ENCODE results near the gene PTPRD.

Gene PTPRD

DNA sequence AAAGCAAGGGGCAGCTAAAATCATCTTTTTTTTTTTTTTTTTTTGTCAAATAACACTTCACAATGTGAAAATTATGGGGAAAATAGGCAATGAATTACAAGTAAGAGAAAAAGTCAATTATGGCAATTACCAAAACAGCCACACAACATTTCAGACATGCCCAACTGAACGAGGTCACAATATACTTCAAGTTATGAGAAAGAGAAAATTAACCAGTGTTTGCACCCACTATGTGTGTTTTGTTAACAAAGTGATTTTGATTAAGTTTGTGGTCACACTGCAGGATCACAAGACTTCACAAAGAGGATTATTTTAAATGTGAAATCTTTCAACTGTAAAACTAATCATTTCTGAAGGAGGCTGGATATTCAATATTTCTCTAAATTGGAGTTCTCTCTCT lies 1780.4 kb downstream of the PTPRD start:
- H3K4me3 ChIP-seq (ENCODE audit: low read depth, low read length) = no peak overlapping the region
- no peak overlapping the region for H2BK120ac ChIP-seq (ENCODE audit: insufficient read depth, low read length, poor library complexity)
- no peaks in the 10 kb centered on the region for H3K79me2 ChIP-seq (ENCODE audit: control insufficient read depth, insufficient read depth, low read length, poor library complexity)
- H3K9ac ChIP-seq (ENCODE audit: low read length) = no peak overlapping the region
- no peak overlapping the region for H3K23ac ChIP-seq (ENCODE audit: low read length)
- H3K36me3 ChIP-seq (ENCODE audit: control insufficient read depth in 1 of 2, insufficient read depth in 2 of 2, low read length in 2 of 2) = peaks cover 0 to 5% of the 10 kb centered on the region in 2 experiments
- no peaks in the 10 kb centered on the region for H3K79me1 ChIP-seq (ENCODE audit: low read length)
- no peak overlapping the region for H4K8ac ChIP-seq (ENCODE audit: low read depth, low read length)
- H2BK5ac ChIP-seq (ENCODE audit: low read depth, low read length, poor library complexity) = no peak overlapping the region
- no peak overlapping the region for H3K4ac ChIP-seq (ENCODE audit: low read depth, low read length)
- no peak overlapping the region for H3K27ac ChIP-seq (ENCODE audit: low read depth, low read length)
- no peak overlapping the region for H4K12ac ChIP-seq (ENCODE audit: low read depth, low read length)
- no peaks in the 10 kb centered on the region for H3K27me3 ChIP-seq (ENCODE audit: insufficient read depth, low read length)
- no peaks in the 10 kb centered on the region for H3K9me3 ChIP-seq (ENCODE audit: insufficient read depth, low read depth, low read length)
- no CpG with 5 or more reads among the region's 1 CpG for WGBS (ENCODE audit: extremely low coverage, insufficient coverage, insufficient read length)
- no peak overlapping the region for H3K14ac ChIP-seq (ENCODE audit: low read length)
- H3K4me2 ChIP-seq (ENCODE audit: low read length) = no peak overlapping the region
- no peak overlapping the region for H4K91ac ChIP-seq (ENCODE audit: low read depth, low read length)
- no peak for DNase-seq
- no peak overlapping the region for H2AK5ac ChIP-seq (ENCODE audit: low read length)
- no peak overlapping the region for H2BK12ac ChIP-seq (ENCODE audit: low read length)
- no peak overlapping the region for H2AFZ ChIP-seq (ENCODE audit: insufficient read depth, low read length, poor library complexity)
- no peaks in the 10 kb centered on the region for H3K4me1 ChIP-seq (ENCODE audit: control insufficient read depth in 1 of 2, insufficient read depth in 2 of 2, low read length in 2 of 2)
- no peak overlapping the region for H3K18ac ChIP-seq (ENCODE audit: low read length)

- Histone ChIP-seq H3K4ac (ENCODE audit: low read depth, low read length) (no peak overlapping the region), H3K9ac (ENCODE audit: low read length) (no peak overlapping the region), H4K91ac (ENCODE audit: low read depth, low read length) (no peak overlapping the region), H2AFZ (ENCODE audit: insufficient read depth, low read length, poor library complexity) (no peak overlapping the region), H3K79me1 (ENCODE audit: low read length) (no peaks in the 10 kb centered on the region), H2BK5ac (ENCODE audit: low read depth, low read length, poor library complexity) (no peak overlapping the region), H3K4me3 (ENCODE audit: low read depth, low read length) (no peak overlapping the region), H3K23ac (ENCODE audit: low read length) (no peak overlapping the region), H3K27me3 (ENCODE audit: insufficient read depth, low read length) (no peaks in the 10 kb centered on the region), H4K8ac (ENCODE audit: low read depth, low read length) (no peak overlapping the region), H3K14ac (ENCODE audit: low read length) (no peak overlapping the region), H3K4me1 (ENCODE audit: control insufficient read depth in 1 of 2, insufficient read depth in 2 of 2, low read length in 2 of 2) (no peaks in the 10 kb centered on the region), H3K27ac (ENCODE audit: low read depth, low read length) (no peak overlapping the region), H2AK5ac (ENCODE audit: low read length) (no peak overlapping the region), H3K36me3 (ENCODE audit: control insufficient read depth in 1 of 2, insufficient read depth in 2 of 2, low read length in 2 of 2) (peaks cover 0 to 5% of the 10 kb centered on the region in 2 experiments), H3K79me2 (ENCODE audit: control insufficient read depth, insufficient read depth, low read length, poor library complexity) (no peaks in the 10 kb centered on the region), H3K4me2 (ENCODE audit: low read length) (no peak overlapping the region), H2BK120ac (ENCODE audit: insufficient read depth, low read length, poor library complexity) (no peak overlapping the region), H4K12ac (ENCODE audit: low read depth, low read length) (no peak overlapping the region), H2BK12ac (ENCODE audit: low read length) (no peak overlapping the region), H3K9me3 (ENCODE audit: insufficient read depth, low read depth, low read length) (no peaks in the 10 kb centered on the region), H3K18ac (ENCODE audit: low read length) (no peak overlapping the region)
- no peak for DNase-seq
- whole genome bisulfite sequencing (ENCODE audit: extremely low coverage, insufficient coverage, insufficient read length) = no CpG with 5 or more reads among the region's 2 CpGs
Observed at GRCh38 chr9:8831568-8831967, 1781.2 kb downstream of the PTPRD start.

- H3K4ac ChIP-seq (ENCODE audit: low read depth, low read length) = no peak overlapping the region
- no peak overlapping the region for H2AFZ ChIP-seq (ENCODE audit: insufficient read depth, low read length, poor library complexity)
- H3K9ac ChIP-seq (ENCODE audit: low read length) = no peak overlapping the region
- H3K23ac ChIP-seq (ENCODE audit: low read length) = no peak overlapping the region
- no peaks in the 10 kb centered on the region for H3K27me3 ChIP-seq (ENCODE audit: insufficient read depth, low read length)
- no peak overlapping the region for H3K4me3 ChIP-seq (ENCODE audit: low read depth, low read length)
- no peak overlapping the region for H3K4me2 ChIP-seq (ENCODE audit: low read length)
- H2BK120ac ChIP-seq (ENCODE audit: insufficient read depth, low read length, poor library complexity) = no peak overlapping the region
- no CpG with 5 or more reads among the region's 2 CpGs for WGBS (ENCODE audit: extremely low coverage, insufficient coverage, insufficient read length)
- peaks cover 5% of the 10 kb centered on the region for H3K79me1 ChIP-seq (ENCODE audit: low read length)
- peaks cover 2% of the 10 kb centered on the region for H3K9me3 ChIP-seq (ENCODE audit: insufficient read depth, low read depth, low read length)
- no peak overlapping the region for H4K12ac ChIP-seq (ENCODE audit: low read depth, low read length)
- no peak overlapping the region for H4K8ac ChIP-seq (ENCODE audit: low read depth, low read length)
- H2AK5ac ChIP-seq (ENCODE audit: low read length) = no peak overlapping the region
- no peak overlapping the region for H4K91ac ChIP-seq (ENCODE audit: low read depth, low read length)
- no peak for DNase-seq
- H2BK12ac ChIP-seq (ENCODE audit: low read length) = no peak overlapping the region
- H3K14ac ChIP-seq (ENCODE audit: low read length) = no peak overlapping the region
- H3K79me2 ChIP-seq (ENCODE audit: control insufficient read depth, insufficient read depth, low read length, poor library complexity) = no peaks in the 10 kb centered on the region
- H2BK5ac ChIP-seq (ENCODE audit: low read depth, low read length, poor library complexity) = no peak overlapping the region
- H3K18ac ChIP-seq (ENCODE audit: low read length) = no peak overlapping the region
- H3K4me1 ChIP-seq (ENCODE audit: control insufficient read depth in 1 of 2, insufficient read depth in 2 of 2, low read length in 2 of 2) = peaks cover 2 to 4% of the 10 kb centered on the region in 2 experiments
- H3K36me3 ChIP-seq (ENCODE audit: control insufficient read depth in 1 of 2, insufficient read depth in 2 of 2, low read length in 2 of 2) = no peaks in the 10 kb centered on the region
- H3K27ac ChIP-seq (ENCODE audit: low read depth, low read length) = no peak overlapping the region
Observed at GRCh38 chr9:8826281-8826680, 1786.5 kb downstream of the PTPRD start.

DNA sequence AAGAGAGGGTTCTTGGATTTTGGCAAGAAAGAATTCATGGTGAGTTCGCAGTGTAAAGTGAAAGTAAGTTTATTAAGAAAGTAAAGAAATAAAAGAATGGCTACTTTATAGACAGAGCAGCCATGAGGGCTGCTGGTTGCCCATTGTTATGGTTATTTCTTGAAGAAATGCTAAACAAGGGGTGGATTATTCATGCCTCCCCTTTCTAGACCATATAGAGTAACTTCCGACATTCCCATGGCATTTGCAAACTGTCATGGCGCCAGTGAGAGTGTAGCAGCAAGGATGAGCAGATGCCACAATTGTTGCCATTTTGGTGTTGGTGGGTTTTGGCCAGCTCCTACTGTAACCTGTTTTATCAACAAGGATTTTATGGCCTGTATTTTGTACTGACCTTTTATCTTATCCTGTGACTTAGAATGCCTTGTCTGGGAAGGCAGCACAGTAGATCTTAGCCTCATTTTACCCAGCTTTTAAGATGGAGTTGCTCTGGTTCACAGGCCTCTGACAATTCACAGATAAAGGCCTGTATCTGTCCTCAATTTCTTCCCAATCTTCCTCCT lies 1787.1 kb downstream of the PTPRD start:
- H4K8ac ChIP-seq (ENCODE audit: low read depth, low read length) = no peak overlapping the region
- H3K4me3 ChIP-seq (ENCODE audit: low read depth, low read length) = no peak overlapping the region
- H3K27ac ChIP-seq (ENCODE audit: low read depth, low read length) = no peak overlapping the region
- H3K27me3 ChIP-seq (ENCODE audit: insufficient read depth, low read length) = no peaks in the 10 kb centered on the region
- H2BK120ac ChIP-seq (ENCODE audit: insufficient read depth, low read length, poor library complexity) = no peak overlapping the region
- no peaks in the 10 kb centered on the region for H3K79me2 ChIP-seq (ENCODE audit: control insufficient read depth, insufficient read depth, low read length, poor library complexity)
- no peak overlapping the region for H3K9ac ChIP-seq (ENCODE audit: low read length)
- H3K14ac ChIP-seq (ENCODE audit: low read length) = no peak overlapping the region
- H2AK5ac ChIP-seq (ENCODE audit: low read length) = no peak overlapping the region
- no peak overlapping the region for H4K91ac ChIP-seq (ENCODE audit: low read depth, low read length)
- H3K9me3 ChIP-seq (ENCODE audit: insufficient read depth, low read depth, low read length) = peaks cover 2% of the 10 kb centered on the region
- no peak overlapping the region for H3K4me2 ChIP-seq (ENCODE audit: low read length)
- no CpG with 5 or more reads among the region's 3 CpGs for WGBS (ENCODE audit: extremely low coverage, insufficient coverage, insufficient read length)
- H4K12ac ChIP-seq (ENCODE audit: low read depth, low read length) = no peak overlapping the region
- no peak overlapping the region for H2BK5ac ChIP-seq (ENCODE audit: low read depth, low read length, poor library complexity)
- no peak overlapping the region for H2AFZ ChIP-seq (ENCODE audit: insufficient read depth, low read length, poor library complexity)
- peaks cover 5% of the 10 kb centered on the region for H3K79me1 ChIP-seq (ENCODE audit: low read length)
- H3K18ac ChIP-seq (ENCODE audit: low read length) = no peak overlapping the region
- no peak overlapping the region for H3K23ac ChIP-seq (ENCODE audit: low read length)
- H3K4ac ChIP-seq (ENCODE audit: low read depth, low read length) = no peak overlapping the region
- DNase-seq = no peak
- H2BK12ac ChIP-seq (ENCODE audit: low read length) = no peak overlapping the region
- H3K4me1 ChIP-seq (ENCODE audit: control insufficient read depth in 1 of 2, insufficient read depth in 2 of 2, low read length in 2 of 2) = peaks cover 2 to 4% of the 10 kb centered on the region in 2 experiments
- no peaks in the 10 kb centered on the region for H3K36me3 ChIP-seq (ENCODE audit: control insufficient read depth in 1 of 2, insufficient read depth in 2 of 2, low read length in 2 of 2)
